H1 (cell line): ENCODE data around the gene KLHDC8B. TPM values are rescaled to one million over a fixed set of nuclear protein-coding genes. Genes with fewer than 3 reads are reported as not detected.

ENCODE experiments used
- CREB1 ChIP-seq: IDR thresholded peaks from 2 replicates; pipeline ENCODE4 v1.6.1; 2012; ENCODE audit warnings: inconsistent platforms
- CTBP2 ChIP-seq: IDR thresholded peaks from 2 replicates; pipeline ENCODE4 v1.7.0; 2011; ENCODE audit warnings: borderline replicate concordance, mild to moderate bottlenecking, moderate library complexity, mixed read lengths, low read length; ENCODE audit not compliant: insufficient read depth, insufficient read length
- GABPA ChIP-seq: IDR thresholded peaks from 2 replicates; pipeline ENCODE4 v1.6.1; 2011; ENCODE audit warnings: mild to moderate bottlenecking, low read length, moderate library complexity, borderline replicate concordance; ENCODE audit not compliant: insufficient read depth
- HDAC2 ChIP-seq, 2 experiments: fragments of 300-600 bp in 1 of 2; sonication (generic) in 1 of 2; IDR thresholded peaks; 2 replicates each; pipeline ENCODE4 v1.6.1; 2011 to 2012; ENCODE audit warnings: low read depth in 2 of 2, low read length in 2 of 2, mild to moderate bottlenecking in 2 of 2, moderate library complexity in 2 of 2, borderline replicate concordance in 1 of 2, inconsistent platforms in 1 of 2
- KDM5A ChIP-seq: fragments of 200-600 bp; IDR thresholded peaks from 2 replicates; pipeline ENCODE4 v1.7.1; 2012; ENCODE audit warnings: mild to moderate bottlenecking, low read length, inconsistent platforms, mixed read lengths
- NANOG ChIP-seq: IDR thresholded peaks from 2 replicates; pipeline ENCODE4 v1.6.1; 2011; ENCODE audit warnings: low read length, low read depth, mild to moderate bottlenecking, inconsistent platforms; ENCODE audit not compliant: insufficient read depth, poor library complexity, severe bottlenecking
- NRF1 ChIP-seq: IDR thresholded peaks from 2 replicates; pipeline ENCODE4 v1.6.1; 2011; ENCODE audit warnings: mild to moderate bottlenecking, low read depth, low read length, improper control_type of control experiment
- PHF8 ChIP-seq: fragments of 200-600 bp; sonication (generic); conservative IDR thresholded peaks from 2 replicates; pipeline ENCODE4 v1.7.1; 2012; ENCODE audit warnings: low read depth, mild to moderate bottlenecking, inconsistent platforms, low read length, moderate library complexity
- POLR2A ChIP-seq, 2 experiments: IDR thresholded peaks; 1 replicate in 1 of 2; 2 replicates in 1 of 2; pipeline ENCODE4 v1.6.1; 2011; ENCODE audit warnings: low read depth in 2 of 2, low read length in 2 of 2, mild to moderate bottlenecking in 2 of 2; ENCODE audit errors: control extremely low read depth in 1 of 2
- RFX5 ChIP-seq: IDR thresholded peaks from 2 replicates; pipeline ENCODE4 v1.6.1; 2011; ENCODE audit warnings: low read depth, low read length, improper control_type of control experiment, borderline replicate concordance
- RXRA ChIP-seq: IDR thresholded peaks from 2 replicates; pipeline ENCODE4 v1.6.1; 2011; ENCODE audit warnings: low read depth, mild to moderate bottlenecking, low read length, moderate library complexity; ENCODE audit not compliant: insufficient read depth
- SAP30 ChIP-seq: fragments of 300-600 bp; sonication (generic); IDR thresholded peaks from 2 replicates; pipeline ENCODE4 v1.7.1; 2012; ENCODE audit warnings: low read length, moderate library complexity, mild to moderate bottlenecking, inconsistent platforms; ENCODE audit not compliant: insufficient read depth, insufficient replicate concordance
- polyA plus RNA-seq, 7 experiments: library from polyadenylated mRNA; depleted of rRNA in 3 of 7; stranded (reverse) in 5 of 7; unstranded in 2 of 7; fragments of >200 nt in 5 of 7; fragments of 200-250 nt in 2 of 7; gene quantifications; 1 replicate in 5 of 7; 2 replicates in 1 of 7; 4 replicates in 1 of 7; pipeline versions ENCODE4 v1.2.1 to v1.2.3, GENCODE V29; 2011 to 2013; ENCODE audit warnings: missing spikeins in 2 of 7, mixed read lengths in 2 of 7
- total RNA-seq: library from RNA; stranded (reverse); fragmentation: NEBNext Ultra II Directional; extraction: Animal tissue kit (Norgen Biotek cat#: 25700); gene quantifications from 2 replicates; pipeline ENCODE4 v1.2.1, GENCODE V29; 2021
- TF ChIP-seq, protein P1 (sequence below), 3 experiments: IDR thresholded peaks; 1 replicate in 2 of 3; 2 replicates in 1 of 3; pipeline versions ENCODE4 v1.5.1 to v1.6.1; 2011; ENCODE audit warnings: low read length in 3 of 3, mild to moderate bottlenecking in 3 of 3, inconsistent platforms in 2 of 3, low read depth in 1 of 3, moderate library complexity in 1 of 3; ENCODE audit not compliant: insufficient read depth in 1 of 3; ENCODE audit errors: control extremely low read depth in 1 of 3
- TF ChIP-seq, protein P2 (sequence below): IDR thresholded peaks from 2 replicates; pipeline ENCODE4 v1.6.1; 2012; ENCODE audit warnings: inconsistent platforms
- TF ChIP-seq, protein P3 (sequence below): IDR thresholded peaks from 2 replicates; pipeline ENCODE4 v1.6.1; 2011; ENCODE audit warnings: low read depth, mild to moderate bottlenecking, low read length; ENCODE audit not compliant: insufficient read depth
- TF ChIP-seq, protein P4 (sequence below): IDR thresholded peaks from 2 replicates; pipeline ENCODE4 v1.6.1; 2011; ENCODE audit warnings: low read length, improper control_type of control experiment

Gene KLHDC8B
- total and polyA plus RNA-seq, 2 of the 8 experiments (the other 6 are each of a cell fraction or from before 2014, with no cell fraction given): 15.8 to 21.3 TPM

DNA sequence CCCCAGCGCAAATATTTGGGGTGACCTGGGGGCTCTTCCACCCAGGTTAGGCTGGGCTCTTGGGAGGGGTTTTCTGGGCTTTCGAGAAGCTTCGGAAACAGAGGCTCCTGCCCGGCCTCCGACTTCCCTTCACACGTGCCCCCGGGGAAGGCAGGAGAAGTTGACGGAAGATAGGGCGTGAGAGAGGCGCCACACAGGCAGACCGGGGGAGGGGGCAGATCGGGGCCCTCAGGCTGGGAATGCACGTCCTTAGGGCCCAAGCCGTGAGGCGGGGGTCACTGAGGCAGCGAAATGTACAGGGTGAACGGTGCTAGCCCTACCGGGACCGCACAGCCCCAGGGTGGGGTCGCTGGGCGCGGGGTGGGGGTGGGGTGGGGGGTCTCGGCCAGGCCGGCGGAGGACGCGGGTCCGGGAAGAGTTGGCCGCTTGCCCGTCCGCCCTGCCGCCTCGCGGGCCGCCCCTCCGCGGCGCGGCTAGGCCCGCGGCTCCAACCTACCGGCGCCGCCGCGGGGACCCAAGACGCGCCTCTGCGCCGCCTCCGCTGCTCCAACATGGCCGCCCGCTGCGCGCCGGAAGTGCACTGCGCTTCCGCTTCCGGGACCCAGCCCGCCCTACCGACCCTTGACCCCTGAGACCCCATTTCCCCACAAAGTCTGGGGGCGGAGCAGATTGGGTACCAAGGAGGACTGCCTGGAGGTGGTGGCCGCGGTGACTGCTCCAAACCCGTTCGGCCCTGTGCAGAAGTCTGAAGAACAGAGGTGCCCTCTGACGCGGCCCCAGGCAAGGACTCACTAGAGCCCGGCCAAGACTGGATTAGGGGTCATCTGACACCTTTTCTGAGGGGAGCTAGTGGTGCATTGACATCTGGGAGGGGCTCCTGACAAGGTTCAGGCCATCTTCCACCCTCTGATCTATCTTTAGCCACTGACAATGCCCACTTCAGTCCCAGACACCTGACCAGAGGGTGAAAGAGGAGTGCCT, 5.3 kb upstream of the KLHDC8B start, which contains the start of gene CCDC71 (continued):
- TF ChIP-seq, protein P1, sequence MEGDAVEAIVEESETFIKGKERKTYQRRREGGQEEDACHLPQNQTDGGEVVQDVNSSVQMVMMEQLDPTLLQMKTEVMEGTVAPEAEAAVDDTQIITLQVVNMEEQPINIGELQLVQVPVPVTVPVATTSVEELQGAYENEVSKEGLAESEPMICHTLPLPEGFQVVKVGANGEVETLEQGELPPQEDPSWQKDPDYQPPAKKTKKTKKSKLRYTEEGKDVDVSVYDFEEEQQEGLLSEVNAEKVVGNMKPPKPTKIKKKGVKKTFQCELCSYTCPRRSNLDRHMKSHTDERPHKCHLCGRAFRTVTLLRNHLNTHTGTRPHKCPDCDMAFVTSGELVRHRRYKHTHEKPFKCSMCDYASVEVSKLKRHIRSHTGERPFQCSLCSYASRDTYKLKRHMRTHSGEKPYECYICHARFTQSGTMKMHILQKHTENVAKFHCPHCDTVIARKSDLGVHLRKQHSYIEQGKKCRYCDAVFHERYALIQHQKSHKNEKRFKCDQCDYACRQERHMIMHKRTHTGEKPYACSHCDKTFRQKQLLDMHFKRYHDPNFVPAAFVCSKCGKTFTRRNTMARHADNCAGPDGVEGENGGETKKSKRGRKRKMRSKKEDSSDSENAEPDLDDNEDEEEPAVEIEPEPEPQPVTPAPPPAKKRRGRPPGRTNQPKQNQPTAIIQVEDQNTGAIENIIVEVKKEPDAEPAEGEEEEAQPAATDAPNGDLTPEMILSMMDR (IDR thresholded peaks at IDR 0.05; ENCODE audit: control extremely low read depth in 1 of 3, insufficient read depth in 1 of 3, low read depth in 1 of 3, low read length in 3 of 3): no peak
- TF ChIP-seq, protein P2, sequence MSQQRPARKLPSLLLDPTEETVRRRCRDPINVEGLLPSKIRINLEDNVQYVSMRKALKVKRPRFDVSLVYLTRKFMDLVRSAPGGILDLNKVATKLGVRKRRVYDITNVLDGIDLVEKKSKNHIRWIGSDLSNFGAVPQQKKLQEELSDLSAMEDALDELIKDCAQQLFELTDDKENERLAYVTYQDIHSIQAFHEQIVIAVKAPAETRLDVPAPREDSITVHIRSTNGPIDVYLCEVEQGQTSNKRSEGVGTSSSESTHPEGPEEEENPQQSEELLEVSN: 0 out of 2 replicates have a peak, but pooled peaks have one; percentile 11
- no peak for TF ChIP-seq CTBP2
- TF ChIP-seq RFX5: no peak
- TF ChIP-seq, protein P3, sequence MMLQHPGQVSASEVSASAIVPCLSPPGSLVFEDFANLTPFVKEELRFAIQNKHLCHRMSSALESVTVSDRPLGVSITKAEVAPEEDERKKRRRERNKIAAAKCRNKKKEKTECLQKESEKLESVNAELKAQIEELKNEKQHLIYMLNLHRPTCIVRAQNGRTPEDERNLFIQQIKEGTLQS: no peak
- TF ChIP-seq NANOG: no peak
- no peak for TF ChIP-seq NRF1
- TF ChIP-seq, protein P4, sequence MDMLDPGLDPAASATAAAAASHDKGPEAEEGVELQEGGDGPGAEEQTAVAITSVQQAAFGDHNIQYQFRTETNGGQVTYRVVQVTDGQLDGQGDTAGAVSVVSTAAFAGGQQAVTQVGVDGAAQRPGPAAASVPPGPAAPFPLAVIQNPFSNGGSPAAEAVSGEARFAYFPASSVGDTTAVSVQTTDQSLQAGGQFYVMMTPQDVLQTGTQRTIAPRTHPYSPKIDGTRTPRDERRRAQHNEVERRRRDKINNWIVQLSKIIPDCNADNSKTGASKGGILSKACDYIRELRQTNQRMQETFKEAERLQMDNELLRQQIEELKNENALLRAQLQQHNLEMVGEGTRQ: no peak
- no peak for TF ChIP-seq SAP30
- no peak for TF ChIP-seq RXRA
- TF ChIP-seq HDAC2 (IDR thresholded peaks at IDR 0.05; ENCODE audit: borderline replicate concordance in 1 of 2, low read depth in 2 of 2, low read length in 2 of 2): no peak
- TF ChIP-seq KDM5A: no peak
- TF ChIP-seq POLR2A (IDR thresholded peaks at IDR 0.05; ENCODE audit: control extremely low read depth in 1 of 2, low read depth in 2 of 2, low read length in 2 of 2): peak in 1 of 2 experiments; percentile 82; a peak in 2 of 3 replicates
- peak; percentile 61; the same call in 1 of the 2 replicates for TF ChIP-seq PHF8
- TF ChIP-seq CREB1: peak; percentile 49
- peak; percentile 96 for TF ChIP-seq GABPA
